NB4 (cell line): ENCODE results near the gene NAV1.

Source experiments
- MYC ChIP-seq: IDR thresholded peaks from 2 replicates; pipeline ENCODE4 v1.6.1; 2011; ENCODE audit warnings: low read depth, low read length
- POLR2A ChIP-seq: IDR thresholded peaks from 2 replicates; pipeline ENCODE4 v1.6.1; 2011; ENCODE audit warnings: mild to moderate bottlenecking; ENCODE audit not compliant: insufficient read length; ENCODE audit errors: extremely low read depth
- TF ChIP-seq, protein P1 (sequence below): IDR thresholded peaks from 2 replicates; pipeline ENCODE4 v1.6.1; 2011; ENCODE audit warnings: low read depth, low read length
- TF ChIP-seq, protein P2 (sequence below): IDR thresholded peaks from one replicate; pipeline ENCODE4 v1.5.1; 2012; ENCODE audit warnings: low read depth, low read length

DNA sequence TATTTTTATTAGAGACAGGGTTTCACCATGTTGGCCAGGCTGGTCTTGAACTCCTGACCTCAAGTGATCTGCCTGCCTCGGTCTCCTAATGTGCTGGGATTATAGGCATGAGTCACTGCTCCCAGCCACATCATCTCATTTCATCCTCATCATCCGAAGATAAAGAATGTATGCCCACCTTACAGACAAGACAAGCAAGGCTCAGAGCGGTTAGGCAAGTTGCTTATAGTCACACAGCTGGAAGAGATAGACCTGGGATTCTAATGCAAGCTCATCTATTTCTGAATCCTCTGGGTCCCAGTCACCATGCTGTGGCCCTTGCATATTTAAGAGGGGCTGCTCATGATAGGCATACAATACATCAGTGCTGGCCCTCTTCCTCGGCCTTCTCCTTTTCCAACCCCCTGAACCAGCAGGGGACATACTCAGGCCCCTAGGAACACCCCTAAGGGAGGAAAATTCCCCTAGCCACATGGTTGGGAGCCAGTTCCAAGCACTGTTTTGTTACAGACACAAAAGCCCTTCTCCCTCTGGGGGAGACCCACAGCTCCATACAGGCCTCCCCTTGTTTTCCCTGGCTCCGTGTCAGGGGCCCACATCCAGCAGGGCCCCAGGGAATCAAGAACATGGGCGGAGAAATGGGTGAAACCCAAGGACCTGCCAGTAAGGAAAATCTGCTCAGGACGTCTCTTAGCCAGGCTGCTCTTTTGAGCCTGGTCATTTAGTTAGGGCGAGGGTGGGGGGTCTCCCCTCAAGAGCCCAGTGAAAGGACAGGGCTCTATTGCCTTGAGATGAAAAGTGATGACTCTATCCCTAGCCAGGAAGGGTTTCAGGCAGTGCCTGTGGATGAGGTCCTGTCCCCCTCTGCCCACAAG, 38.9 kb upstream of the NAV1 start:
- TF ChIP-seq, protein P1, sequence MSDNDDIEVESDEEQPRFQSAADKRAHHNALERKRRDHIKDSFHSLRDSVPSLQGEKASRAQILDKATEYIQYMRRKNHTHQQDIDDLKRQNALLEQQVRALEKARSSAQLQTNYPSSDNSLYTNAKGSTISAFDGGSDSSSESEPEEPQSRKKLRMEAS, result no peak
- TF ChIP-seq, protein P2, sequence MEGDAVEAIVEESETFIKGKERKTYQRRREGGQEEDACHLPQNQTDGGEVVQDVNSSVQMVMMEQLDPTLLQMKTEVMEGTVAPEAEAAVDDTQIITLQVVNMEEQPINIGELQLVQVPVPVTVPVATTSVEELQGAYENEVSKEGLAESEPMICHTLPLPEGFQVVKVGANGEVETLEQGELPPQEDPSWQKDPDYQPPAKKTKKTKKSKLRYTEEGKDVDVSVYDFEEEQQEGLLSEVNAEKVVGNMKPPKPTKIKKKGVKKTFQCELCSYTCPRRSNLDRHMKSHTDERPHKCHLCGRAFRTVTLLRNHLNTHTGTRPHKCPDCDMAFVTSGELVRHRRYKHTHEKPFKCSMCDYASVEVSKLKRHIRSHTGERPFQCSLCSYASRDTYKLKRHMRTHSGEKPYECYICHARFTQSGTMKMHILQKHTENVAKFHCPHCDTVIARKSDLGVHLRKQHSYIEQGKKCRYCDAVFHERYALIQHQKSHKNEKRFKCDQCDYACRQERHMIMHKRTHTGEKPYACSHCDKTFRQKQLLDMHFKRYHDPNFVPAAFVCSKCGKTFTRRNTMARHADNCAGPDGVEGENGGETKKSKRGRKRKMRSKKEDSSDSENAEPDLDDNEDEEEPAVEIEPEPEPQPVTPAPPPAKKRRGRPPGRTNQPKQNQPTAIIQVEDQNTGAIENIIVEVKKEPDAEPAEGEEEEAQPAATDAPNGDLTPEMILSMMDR, result no peak
- no peak for TF ChIP-seq POLR2A
- no peak for TF ChIP-seq MYC
